C4-2B (cell line): ENCODE measurements around the gene IFNGR2.

Source experiments
- CTCF ChIP-seq: fragments of 450-650 bp; conservative IDR thresholded peaks from 2 replicates; pipeline ENCODE4 v1.5.1; 2017; ENCODE audit warnings: mild to moderate bottlenecking
- ZFX ChIP-seq: fragments of 450-650 bp; IDR thresholded peaks from 2 replicates; pipeline ENCODE4 v1.6.1; 2017

DNA sequence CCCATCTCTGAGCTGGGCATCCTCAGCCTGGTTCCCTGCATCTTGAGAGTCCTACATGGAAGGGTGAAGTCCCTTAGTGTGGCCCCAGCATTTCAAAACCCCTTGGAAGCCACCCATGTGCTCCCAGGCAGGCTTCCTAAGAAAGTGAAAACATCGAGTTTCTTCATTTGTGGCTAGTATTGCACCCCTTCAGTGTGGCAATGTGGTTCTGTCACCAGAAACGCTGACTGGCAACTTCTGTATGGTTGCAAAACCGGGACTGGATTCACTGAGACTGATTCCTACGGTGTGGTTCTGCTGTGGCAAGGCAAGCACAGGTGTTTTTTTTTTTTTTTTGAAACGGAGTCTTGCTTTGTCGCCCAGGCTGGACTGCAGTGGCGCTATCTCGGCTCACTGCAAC lies 9.0 kb upstream of the IFNGR2 start:
- no peak for TF ChIP-seq CTCF
- no peak for TF ChIP-seq ZFX
